PC-9 (cell line): ENCODE results near the gene DKC1. TPM values are rescaled to one million over a fixed set of nuclear protein-coding genes. Genes with fewer than 3 reads are reported as not detected.

Experiments
- BruUV-seq: library from RNA; stranded (reverse); fragments of 400-500 nt; replicated peaks from 2 replicates; lab custom pipeline; 2021; lab: Mats Ljungman, UMichigan
- CTCF ChIA-PET: fragments of 300-600 bp; sonication (Branson Sonifier 250); formaldehyde crosslinking; loops from one replicate; lab custom pipeline; 2022; ENCODE audit warnings: antibody characterized with exemption; lab: Charles Lee
- POLR2A ChIA-PET: fragments of 300-600 bp; sonication (Branson Sonifier 250); formaldehyde crosslinking; loops from one replicate; lab custom pipeline; 2022; ENCODE audit warnings: antibody characterized with exemption; ENCODE audit not compliant: unreplicated experiment; lab: Charles Lee
- DNase-seq, 2 experiments: peaks; one replicate each; pipeline versions ENCODE4 v3.0.0 to v3.0.0-alpha.2; 2015 to 2022; ENCODE audit warnings: mixed read lengths in 1 of 2
- H2AFZ ChIP-seq: fragments of 200-600 bp; sonication (generic); 2 replicates; pipeline ENCODE4 v1.8.1; 2017; ENCODE audit warnings: antibody characterized with exemption
- H3F3A ChIP-seq: fragments of 200-600 bp; sonication (generic); 2 replicates; pipeline ENCODE4 v1.8.1; 2017; ENCODE audit warnings: antibody characterized with exemption, mild to moderate bottlenecking, low read depth; ENCODE audit not compliant: insufficient read depth
- H3K27ac ChIP-seq: fragments of 200-600 bp; sonication (generic); 2 replicates; pipeline ENCODE4 v1.6.1; 2016; ENCODE audit warnings: mixed run types
- H3K27me3 ChIP-seq: fragments of 200-600 bp; sonication (generic); 2 replicates; pipeline ENCODE4 v1.6.1; 2016; ENCODE audit warnings: low read depth, mixed run types; ENCODE audit not compliant: insufficient read depth
- H3K36me3 ChIP-seq: fragments of 200-600 bp; sonication (generic); 2 replicates; pipeline ENCODE4 v1.6.1; 2016; ENCODE audit warnings: low read depth, mixed run types
- H3K4me1 ChIP-seq: fragments of 200-600 bp; sonication (generic); replicated peaks from 2 replicates; pipeline ENCODE4 v1.6.1; 2016; ENCODE audit warnings: mixed run types; ENCODE audit not compliant: insufficient read depth
- H3K4me2 ChIP-seq: fragments of 200-600 bp; sonication (generic); 2 replicates; pipeline ENCODE4 v1.6.1; 2017; ENCODE audit warnings: mixed run types
- H3K4me3 ChIP-seq: fragments of 200-600 bp; sonication (generic); 2 replicates; pipeline ENCODE4 v1.6.1; 2016; ENCODE audit warnings: mixed run types
- H3K79me2 ChIP-seq: fragments of 200-600 bp; sonication (generic); 2 replicates; pipeline ENCODE4 v1.6.1; 2017; ENCODE audit warnings: low read depth, mixed run types
- H3K9me2 ChIP-seq: fragments of 200-600 bp; sonication (generic); 2 replicates; pipeline ENCODE4 v1.8.1; 2017; ENCODE audit warnings: mild to moderate bottlenecking; ENCODE audit not compliant: insufficient read depth
- H3K9me3 ChIP-seq: fragments of 200-600 bp; sonication (generic); 2 replicates; pipeline ENCODE4 v1.8.1; 2016; ENCODE audit warnings: low read depth; ENCODE audit not compliant: insufficient read depth
- H4K20me1 ChIP-seq: fragments of 200-600 bp; sonication (generic); 2 replicates; pipeline ENCODE4 v1.8.1; 2017; ENCODE audit not compliant: insufficient read depth
- EZH2 ChIP-seq: fragments of 200-600 bp; sonication (generic); IDR thresholded peaks from 2 replicates; pipeline ENCODE4 v1.8.0; 2017; ENCODE audit warnings: antibody characterized with exemption, low read depth
- intact Hi-C: fragments of 100-400 bp; cut with micrococcal nuclease; formaldehyde crosslinking; loops from one replicate; pipeline ENCODE4 v1.10.0; 2022; ENCODE audit not compliant: unreplicated experiment
- total RNA-seq: library from RNA; stranded (reverse); gene quantifications from 2 replicates; pipeline ENCODE4 v1.2.3, GENCODE V29; 2021
- TF ChIP-seq, protein P1 (sequence below): fragments of 200-600 bp; sonication (generic); conservative IDR thresholded peaks from 2 replicates; pipeline ENCODE4 v1.6.1; 2017; ENCODE audit warnings: mixed run types, antibody characterized with exemption, mild to moderate bottlenecking, moderate library complexity

The DKC1 gene
- total RNA-seq, 1 experiment from 2014 or later, result 101 TPM

DNA sequence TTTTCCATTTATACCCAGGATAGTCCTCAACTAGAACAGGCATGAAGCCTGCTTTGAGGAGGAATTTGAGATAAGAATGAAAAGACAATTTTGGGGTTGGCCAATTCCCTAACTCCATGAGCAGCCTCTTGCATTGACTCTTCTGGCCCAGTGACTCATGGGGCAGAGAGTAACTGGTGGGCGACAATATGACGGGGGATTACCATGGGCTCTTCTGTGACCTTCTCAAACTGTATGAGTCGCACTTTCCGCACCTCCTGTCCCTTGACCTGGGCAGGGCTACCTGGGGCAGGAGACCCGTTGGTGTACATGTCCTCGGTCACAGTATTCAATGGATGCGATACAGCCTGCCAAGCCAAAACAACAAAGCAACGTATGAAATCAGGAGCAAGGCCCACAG is 29.3 kb downstream of the DKC1 start:
- CTCF ChIA-PET, result no interaction called here
- no TSS peak for BruUV-seq
- Histone ChIP-seq H3K27ac (no peak overlapping the region), H3K36me3 (no peaks in the 10 kb centered on the region), H3K4me1 (peaks cover 4% of the 10 kb centered on the region; the same call in 1 of the 2 replicates), H3K9me2 (no peaks in the 10 kb centered on the region), H2AFZ (no peak overlapping the region), H3K4me2 (no peak overlapping the region), H3F3A (no peaks in the 10 kb centered on the region), H3K27me3 (no peaks in the 10 kb centered on the region), H3K9me3 (no peaks in the 10 kb centered on the region), H3K79me2 (no peaks in the 10 kb centered on the region), H3K4me3 (no peak overlapping the region), H4K20me1 (no peaks in the 10 kb centered on the region)
- no peak for DNase-seq
- TF ChIP-seq, protein P1, sequence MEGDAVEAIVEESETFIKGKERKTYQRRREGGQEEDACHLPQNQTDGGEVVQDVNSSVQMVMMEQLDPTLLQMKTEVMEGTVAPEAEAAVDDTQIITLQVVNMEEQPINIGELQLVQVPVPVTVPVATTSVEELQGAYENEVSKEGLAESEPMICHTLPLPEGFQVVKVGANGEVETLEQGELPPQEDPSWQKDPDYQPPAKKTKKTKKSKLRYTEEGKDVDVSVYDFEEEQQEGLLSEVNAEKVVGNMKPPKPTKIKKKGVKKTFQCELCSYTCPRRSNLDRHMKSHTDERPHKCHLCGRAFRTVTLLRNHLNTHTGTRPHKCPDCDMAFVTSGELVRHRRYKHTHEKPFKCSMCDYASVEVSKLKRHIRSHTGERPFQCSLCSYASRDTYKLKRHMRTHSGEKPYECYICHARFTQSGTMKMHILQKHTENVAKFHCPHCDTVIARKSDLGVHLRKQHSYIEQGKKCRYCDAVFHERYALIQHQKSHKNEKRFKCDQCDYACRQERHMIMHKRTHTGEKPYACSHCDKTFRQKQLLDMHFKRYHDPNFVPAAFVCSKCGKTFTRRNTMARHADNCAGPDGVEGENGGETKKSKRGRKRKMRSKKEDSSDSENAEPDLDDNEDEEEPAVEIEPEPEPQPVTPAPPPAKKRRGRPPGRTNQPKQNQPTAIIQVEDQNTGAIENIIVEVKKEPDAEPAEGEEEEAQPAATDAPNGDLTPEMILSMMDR, result no peak
- TF ChIP-seq EZH2, result no peak
- POLR2A ChIA-PET, result no interaction called here
- intact Hi-C loops, result no loop called here

DNA sequence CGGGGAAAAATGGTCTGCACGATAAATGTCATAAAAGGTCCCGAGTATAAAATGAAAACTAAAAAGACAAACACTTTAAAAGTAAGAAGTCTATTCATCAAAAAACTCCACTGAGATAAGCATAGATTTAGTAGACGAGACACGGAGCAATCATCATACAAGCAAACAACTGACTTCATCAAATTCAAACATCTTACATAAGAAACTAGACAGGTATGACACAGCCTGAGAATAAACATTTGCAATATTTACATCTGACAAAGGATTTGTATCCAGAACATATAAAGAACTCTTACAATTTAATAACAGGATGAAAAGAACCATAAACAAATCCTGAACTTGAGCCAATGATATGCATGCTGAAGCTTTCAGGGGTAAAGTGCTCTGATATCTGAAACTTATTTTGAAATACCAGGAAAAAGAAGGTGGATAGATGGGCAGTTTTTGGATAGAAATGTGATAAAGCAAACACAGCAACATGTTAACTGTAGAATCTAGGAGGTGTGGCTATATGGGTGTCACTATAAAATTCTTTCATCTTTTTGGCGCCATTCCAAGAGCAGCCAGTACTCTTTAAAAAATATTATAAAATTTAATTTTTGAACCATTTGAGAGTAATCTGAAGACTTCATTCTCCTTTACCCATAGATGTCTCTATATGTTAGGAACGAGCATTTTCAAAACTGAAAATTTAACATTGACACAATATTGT is 30.6 kb downstream of the DKC1 start:
- no peaks in the 10 kb centered on the region for H3K9me2 ChIP-seq
- intact Hi-C loops, result no loop called here
- H3K27me3 ChIP-seq, result no peaks in the 10 kb centered on the region
- H3K9me3 ChIP-seq, result no peaks in the 10 kb centered on the region
- H3K36me3 ChIP-seq, result no peaks in the 10 kb centered on the region
- peaks cover 4% of the 10 kb centered on the region; the same call in 1 of the 2 replicates for H3F3A ChIP-seq
- no peak overlapping the region for H3K27ac ChIP-seq
- no peak for DNase-seq
- no TSS peak for BruUV-seq
- TF ChIP-seq EZH2, result no peak
- TF ChIP-seq, protein P1, result no peak
- no peak overlapping the region for H3K4me2 ChIP-seq
- no peak overlapping the region for H2AFZ ChIP-seq
- CTCF ChIA-PET, result no interaction called here
- H3K4me1 ChIP-seq, result peaks cover 14% of the 10 kb centered on the region
- no peaks in the 10 kb centered on the region for H4K20me1 ChIP-seq
- no peak overlapping the region for H3K4me3 ChIP-seq
- POLR2A ChIA-PET, result no interaction called here
- no peaks in the 10 kb centered on the region for H3K79me2 ChIP-seq

DNA sequence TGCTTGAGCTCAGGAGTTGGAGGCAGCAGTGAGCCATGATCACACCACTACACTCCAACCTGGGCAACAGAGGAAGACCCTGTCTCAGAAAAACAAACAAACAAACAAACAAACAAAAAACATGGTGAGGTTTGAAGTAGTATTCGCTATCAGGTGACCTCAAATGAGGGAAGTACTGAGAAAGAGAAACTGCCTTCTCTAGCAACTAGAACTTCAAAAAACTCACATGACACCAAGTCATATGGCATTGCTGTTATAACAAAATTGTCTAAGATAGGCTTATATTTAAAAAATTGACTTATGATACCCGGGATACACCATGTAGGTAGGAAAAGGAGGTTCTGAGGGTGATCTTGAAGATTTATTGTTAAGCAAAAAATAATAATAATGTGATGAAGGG is 32.4 kb downstream of the DKC1 start:
- peaks cover 32% of the 10 kb centered on the region for H3K4me1 ChIP-seq
- BruUV-seq, result no TSS peak
- ChIA-PET CTCF (no interaction called here), POLR2A (no interaction called here)
- no peak overlapping the region for H3K27ac ChIP-seq
- H3F3A ChIP-seq, result peaks cover 22% of the 10 kb centered on the region
- TF ChIP-seq, protein P1, result no peak
- no peak for TF ChIP-seq EZH2
- H3K27me3 ChIP-seq, result no peaks in the 10 kb centered on the region
- no peaks in the 10 kb centered on the region for H3K9me2 ChIP-seq
- no peaks in the 10 kb centered on the region for H3K9me3 ChIP-seq
- no peaks in the 10 kb centered on the region for H3K36me3 ChIP-seq
- no peaks in the 10 kb centered on the region for H4K20me1 ChIP-seq
- intact Hi-C loops, result no loop called here
- no peak overlapping the region for H2AFZ ChIP-seq
- DNase-seq, result no peak
- no peak overlapping the region for H3K4me3 ChIP-seq
- H3K4me2 ChIP-seq, result no peak overlapping the region
- no peaks in the 10 kb centered on the region for H3K79me2 ChIP-seq
